Activated naive CD4-positive, alpha-beta T cell treated with anti-CD3 and anti-CD28 coated beads for 36 hours (primary cell): Measurements from ENCODE around the gene EXOC8. TPM values are rescaled to one million over a fixed set of nuclear protein-coding genes. Genes with fewer than 3 reads are reported as not detected.

Source experiments
- CTCF ChIA-PET: fragments of 350-600 bp; sonication (Branson Sonifier 250); formaldehyde crosslinking; loops from one replicate; lab custom pipeline; 2021; ENCODE audit warnings: antibody characterized with exemption; lab: Charles Lee
- DNase-seq: peaks from one replicate; pipeline ENCODE4 v3.0.0-alpha.2; 2020
- H3K27ac Mint-ChIP-seq: one replicate; pipeline ENCODE4 v1.8.0; 2021; ENCODE audit warnings: mild to moderate bottlenecking, mixed read lengths
- H3K27me3 Mint-ChIP-seq: one replicate; pipeline ENCODE4 v1.8.0; 2021; ENCODE audit warnings: low read depth, mixed read lengths
- H3K36me3 Mint-ChIP-seq: one replicate; pipeline ENCODE4 v1.8.0; 2021; ENCODE audit warnings: low read depth, mixed read lengths
- H3K4me1 Mint-ChIP-seq: one replicate; pipeline ENCODE4 v1.8.0; 2021; ENCODE audit warnings: low read depth, mixed read lengths
- H3K4me3 Mint-ChIP-seq: one replicate; pipeline ENCODE4 v1.8.0; 2021; ENCODE audit warnings: mild to moderate bottlenecking, moderate library complexity, mixed read lengths
- H3K9me3 Mint-ChIP-seq: one replicate; pipeline ENCODE4 v1.8.0; 2021; ENCODE audit warnings: mixed read lengths
- intact Hi-C: fragments of 100-400 bp; cut with micrococcal nuclease; formaldehyde crosslinking; loops from one replicate; pipeline ENCODE4 v1.15.1; 2023
- total RNA-seq, 2 experiments: library from RNA; stranded (reverse); gene quantifications; one replicate each; pipeline ENCODE4 v1.2.3, GENCODE V29; 2021

EXOC8 gene
- total RNA-seq, 2 experiments from 2014 or later: 11.5 to 12.0 TPM

- CTCF ChIA-PET: interaction anchor here (0.6 to 0.7 kb wide), 2 partner anchors 49 to 144 kb away, joined by 3 to 4 read pairs; no protein-coding TSS in a partner anchor
- intact Hi-C loops: no loop called here
- peaks cover 21% of the 10 kb centered on the region for H3K4me1 Mint-ChIP-seq
- H3K36me3 Mint-ChIP-seq: peaks cover 6% of the 10 kb centered on the region
- no peak overlapping the region for H3K27ac Mint-ChIP-seq
- no peak for DNase-seq
- no peak overlapping the region for H3K4me3 Mint-ChIP-seq
- no peaks in the 10 kb centered on the region for H3K9me3 Mint-ChIP-seq
- no peaks in the 10 kb centered on the region for H3K27me3 Mint-ChIP-seq
Measured at GRCh38 chr1:231372501-231372900, 34.8 kb upstream of the EXOC8 start.

GRCh38 chr1:231369282-231369681 lies 31.6 kb upstream of the EXOC8 start:
- H3K36me3 Mint-ChIP-seq: peaks cover 10% of the 10 kb centered on the region

GRCh38 chr1:231364192-231364591 lies 26.5 kb upstream of the EXOC8 start:
- no peak overlapping the region for H3K27ac Mint-ChIP-seq
- H3K36me3 Mint-ChIP-seq: peaks cover 8% of the 10 kb centered on the region
- no peaks in the 10 kb centered on the region for H3K9me3 Mint-ChIP-seq
- H3K27me3 Mint-ChIP-seq: no peaks in the 10 kb centered on the region
- intact Hi-C loops: no loop called here
- CTCF ChIA-PET: interaction anchor here (1.4 kb wide), 1 partner anchor 226 kb away, joined by 4 read pairs; no protein-coding TSS in a partner anchor
- DNase-seq: no peak
- no peak overlapping the region for H3K4me3 Mint-ChIP-seq
- H3K4me1 Mint-ChIP-seq: peaks cover 3% of the 10 kb centered on the region

More at GRCh38 chr1:231369282-231369681, 31.6 kb upstream of the EXOC8 start:
- peaks cover 7% of the 10 kb centered on the region for H3K4me1 Mint-ChIP-seq
- no peaks in the 10 kb centered on the region for H3K9me3 Mint-ChIP-seq
- H3K27me3 Mint-ChIP-seq: no peaks in the 10 kb centered on the region
- CTCF ChIA-PET: interaction anchor here (0.6 to 0.9 kb wide), 2 partner anchors 50 to 51 kb away, joined by 3 read pairs; no protein-coding TSS in a partner anchor
- no peak overlapping the region for H3K4me3 Mint-ChIP-seq
- no peak overlapping the region for H3K27ac Mint-ChIP-seq
- DNase-seq: peak; percentile 10
- intact Hi-C loops: no loop called here

GRCh38 chr1:231363624-231364023 lies 26.0 kb upstream of the EXOC8 start:
- Mint-ChIP-seq H3K27me3 (no peaks in the 10 kb centered on the region), H3K4me3 (no peak overlapping the region), H3K9me3 (no peaks in the 10 kb centered on the region), H3K36me3 (peaks cover 6% of the 10 kb centered on the region), H3K27ac (no peak overlapping the region), H3K4me1 (peaks cover 3% of the 10 kb centered on the region)
- no peak for DNase-seq
- CTCF ChIA-PET: interaction anchor here (1.4 kb wide), 2 partner anchors 226 to 242 kb away, joined by 4 read pairs; no protein-coding TSS in a partner anchor
- intact Hi-C loops: no loop called here

- Mint-ChIP-seq H3K36me3 (peaks cover 6% of the 10 kb centered on the region), H3K27ac (no peak overlapping the region), H3K4me1 (peaks cover 4% of the 10 kb centered on the region), H3K27me3 (no peaks in the 10 kb centered on the region), H3K4me3 (no peak overlapping the region), H3K9me3 (no peaks in the 10 kb centered on the region)
- CTCF ChIA-PET: interaction anchor here (0.6 to 1.4 kb wide), 9 partner anchors 23 to 243 kb away, joined by 3 to 7 read pairs (median 4); no protein-coding TSS in a partner anchor
- intact Hi-C loops: no loop called here
- DNase-seq: no peak
Measured at GRCh38 chr1:231362325-231362724, 24.7 kb upstream of the EXOC8 start.

- H3K36me3 Mint-ChIP-seq: no peaks in the 10 kb centered on the region
- CTCF ChIA-PET: interaction anchor here (1.2 to 3.5 kb wide), 4 partner anchors 9 to 229 kb away, joined by 3 to 25 read pairs (median 6); no protein-coding TSS in a partner anchor
- no peak overlapping the region for H3K4me3 Mint-ChIP-seq
- intact Hi-C loops: no loop called here
- no peak for DNase-seq
- H3K27ac Mint-ChIP-seq: no peak overlapping the region
- H3K27me3 Mint-ChIP-seq: no peaks in the 10 kb centered on the region
- H3K4me1 Mint-ChIP-seq: peaks cover 4% of the 10 kb centered on the region
- H3K9me3 Mint-ChIP-seq: no peaks in the 10 kb centered on the region
Measured at GRCh38 chr1:231359113-231359512, 21.5 kb upstream of the EXOC8 start.

- H3K36me3 Mint-ChIP-seq: peaks cover under 1% of the 10 kb centered on the region
- peak; percentile 45 for DNase-seq
- H3K4me3 Mint-ChIP-seq: no peak overlapping the region
- CTCF ChIA-PET: interaction anchor here (0.6 to 3.5 kb wide), 27 partner anchors 9 to 388 kb away, joined by 3 to 25 read pairs (median 4); no protein-coding TSS in a partner anchor
- peak overlapping the region; percentile 16 for H3K27ac Mint-ChIP-seq
- no peaks in the 10 kb centered on the region for H3K9me3 Mint-ChIP-seq
- peaks cover 4% of the 10 kb centered on the region for H3K4me1 Mint-ChIP-seq
- intact Hi-C loops: loop anchor here (1.0 to 2.0 kb wide), 6 partner anchors 64 to 246 kb away; partner anchors contain the start of genes EGLN1 and TSNAX
- no peaks in the 10 kb centered on the region for H3K27me3 Mint-ChIP-seq
Measured at GRCh38 chr1:231357831-231358354, 20.2 kb upstream of the EXOC8 start.

GRCh38 chr1:231357187-231357772 lies 19.6 kb upstream of the EXOC8 start:
- no peak overlapping the region for H3K27ac Mint-ChIP-seq
- CTCF ChIA-PET: interaction anchor here (0.6 to 3.5 kb wide), 25 partner anchors 9 to 1491 kb away, joined by 3 to 25 read pairs (median 4); no protein-coding TSS in a partner anchor

GRCh38 chr1:231355171-231355570 lies 17.5 kb upstream of the EXOC8 start:
- peaks cover 14% of the 10 kb centered on the region for H3K36me3 Mint-ChIP-seq
- H3K4me1 Mint-ChIP-seq: peaks cover 4% of the 10 kb centered on the region
- H3K27ac Mint-ChIP-seq: peak overlapping the region; percentile 7
- H3K4me3 Mint-ChIP-seq: no peak overlapping the region
- intact Hi-C loops: no loop called here
- H3K9me3 Mint-ChIP-seq: no peaks in the 10 kb centered on the region
- DNase-seq: no peak
- CTCF ChIA-PET: interaction anchor here (0.9 to 1.1 kb wide), 4 partner anchors 17 to 511 kb away, joined by 3 read pairs; partner anchors contain the start of genes EXOC8 and SPRTN
- H3K27me3 Mint-ChIP-seq: no peaks in the 10 kb centered on the region

More at GRCh38 chr1:231357187-231357772, 19.6 kb upstream of the EXOC8 start:
- intact Hi-C loops: loop anchor here (1.0 to 2.0 kb wide), 2 partner anchors 65 to 136 kb away; partner anchors contain the start of gene EGLN1
- H3K9me3 Mint-ChIP-seq: no peaks in the 10 kb centered on the region
- peaks cover 5% of the 10 kb centered on the region for H3K36me3 Mint-ChIP-seq
- no peak for DNase-seq
- no peaks in the 10 kb centered on the region for H3K27me3 Mint-ChIP-seq
- H3K4me3 Mint-ChIP-seq: no peak overlapping the region
- peaks cover 4% of the 10 kb centered on the region for H3K4me1 Mint-ChIP-seq

- DNase-seq: no peak
- Mint-ChIP-seq H3K4me1 (peaks cover 4% of the 10 kb centered on the region), H3K9me3 (no peaks in the 10 kb centered on the region), H3K4me3 (no peak overlapping the region), H3K27ac (no peak overlapping the region), H3K36me3 (peaks cover 15% of the 10 kb centered on the region), H3K27me3 (no peaks in the 10 kb centered on the region)
- CTCF ChIA-PET: interaction anchor here (0.6 to 1.0 kb wide), 4 partner anchors 17 to 512 kb away, joined by 3 to 4 read pairs (median 3); partner anchors contain the start of genes EXOC8 and SPRTN
- intact Hi-C loops: no loop called here
Measured at GRCh38 chr1:231354330-231355020, 16.8 kb upstream of the EXOC8 start.

- no peak for DNase-seq
- Mint-ChIP-seq H3K9me3 (no peaks in the 10 kb centered on the region), H3K27me3 (no peaks in the 10 kb centered on the region), H3K36me3 (peaks cover 18% of the 10 kb centered on the region), H3K4me3 (no peak overlapping the region), H3K4me1 (peaks cover 3% of the 10 kb centered on the region), H3K27ac (no peak overlapping the region)
- CTCF ChIA-PET: no interaction called here
- intact Hi-C loops: no loop called here
Measured at GRCh38 chr1:231353086-231353485, 15.4 kb upstream of the EXOC8 start.

GRCh38 chr1:231351816-231352215 lies 14.2 kb upstream of the EXOC8 start:
- CTCF ChIA-PET: no interaction called here
- Mint-ChIP-seq H3K9me3 (no peaks in the 10 kb centered on the region), H3K4me1 (no peaks in the 10 kb centered on the region), H3K4me3 (no peak overlapping the region), H3K27ac (no peak overlapping the region), H3K36me3 (peaks cover 18% of the 10 kb centered on the region), H3K27me3 (no peaks in the 10 kb centered on the region)
- intact Hi-C loops: no loop called here
- no peak for DNase-seq
